Heart left ventricle (tissue), 16 donors: ENCODE data around the gene CACNA2D3. TPM values are rescaled to one million over a fixed set of nuclear protein-coding genes. Genes with fewer than 3 reads are reported as not detected.

ENCODE experiments used
- ATAC-seq, 4 donors: fragments of 200-7000 bp; cut with Tn5 transposase; one replicate each; pipeline ENCODE4 v1.9.1; 2020 to 2022; ENCODE audit warnings: moderate library complexity in 4 of 4, mild to moderate bottlenecking in 3 of 4, moderate number of reproducible peaks in 1 of 4
- DNase-seq, 5 donors: peaks; one replicate each; pipeline ENCODE4 v3.0.0-alpha.2; 2020
- H3K27ac ChIP-seq, 12 donors: fragments of 200-600 bp; sonication (generic) in 4 of 12; one replicate each; pipeline versions ENCODE4 v1.5.0 to v1.8.0; 2016 to 2022; ENCODE audit warnings: mild to moderate bottlenecking in 2 of 12
- H3K27me3 ChIP-seq, 9 donors: fragments of 200-600 bp; sonication (generic) in 2 of 9; one replicate each; pipeline versions ENCODE4 v1.5.1 to v1.8.0; 2016 to 2022; ENCODE audit warnings: mild to moderate bottlenecking in 3 of 9
- H3K36me3 ChIP-seq, 9 donors: fragments of 200-600 bp; sonication (generic) in 2 of 9; one replicate each; pipeline versions ENCODE4 v1.5.0 to v1.8.0; 2018 to 2022; ENCODE audit warnings: mild to moderate bottlenecking in 2 of 9
- H3K4me1 ChIP-seq, 12 donors: fragments of 200-600 bp; sonication (generic) in 4 of 12; one replicate each; pipeline versions ENCODE4 v1.5.0 to v1.8.0; 2016 to 2022; ENCODE audit warnings: mild to moderate bottlenecking in 3 of 12
- H3K4me3 ChIP-seq, 12 donors: fragments of 200-600 bp; sonication (generic) in 4 of 12; one replicate each; pipeline versions ENCODE4 v1.5.0 to v1.8.0; 2017 to 2022; ENCODE audit warnings: mild to moderate bottlenecking in 9 of 12, moderate library complexity in 4 of 12
- H3K9me3 ChIP-seq, 12 donors: fragments of 200-600 bp; sonication (generic) in 4 of 12; one replicate each; pipeline versions ENCODE4 v1.5.0 to v1.8.0; 2016 to 2022; ENCODE audit warnings: mild to moderate bottlenecking in 1 of 12
- CTCF ChIP-seq, 12 donors: fragments of 200-600 bp; sonication (generic) in 4 of 12; IDR thresholded peaks; one replicate each; pipeline versions ENCODE4 v1.5.0 to v1.8.0; 2018 to 2022; ENCODE audit warnings: antibody characterized with exemption in 12 of 12, mild to moderate bottlenecking in 5 of 12
- POLR2A ChIP-seq, 2 donors: fragments of 450-650 bp; IDR thresholded peaks; one replicate each; pipeline ENCODE4 v1.6.1; 2017; ENCODE audit warnings: antibody characterized with exemption in 2 of 2, mild to moderate bottlenecking in 2 of 2, moderate library complexity in 2 of 2
- WGBS, 4 donors: extraction: QIAGEN DNeasy Blood & Tissue Kit in 2 of 4; methylation state at CpG; one replicate each; pipeline versions ENCODE4 v1.1.5 to v1.1.7; 2013 to 2018; 5-methylcytosine and 5-hydroxymethylcytosine counted together
- intact Hi-C, 10 donors: fragments of 100-400 bp; cut with DNase I; formaldehyde crosslinking; loops; one replicate each; pipeline versions ENCODE4 v1.11.1 to v1.14.2; 2022
- polyA plus RNA-seq, 2 donors: library from polyadenylated mRNA; stranded (reverse); fragments of 200-250 nt; gene quantifications; one replicate each; pipeline ENCODE4 v1.2.3, GENCODE V29; 2013
- total RNA-seq, 9 donors: library from RNA; depleted of rRNA in 2 of 9; stranded (reverse); fragments of >200 nt in 2 of 9; fragmentation: NEBNext Ultra II Directional in 3 of 9; extraction: Animal tissue kit (Norgen Biotek cat#: 25700) in 3 of 9; gene quantifications; one replicate each; pipeline versions ENCODE4 v1.1.0 to v1.2.4, GENCODE V29; 2016 to 2023
- donor health status: ischemic (EF 13 %, LVEDD 7.1; RV severe dilation, severe dysfunction).
- donor health status: healthy with polysubstance abuse.
- donor health status: DM: no; HTN: yes; CAD: no.
- donor health status: DM: no; HTN: no; CAD: no.
- donor health status: ischemic (EF 25% LVEDD 6.9; RV normal size, moderate dysfunction).
- donor health status: ischemic (EF 25% LVEDD 5.7; RV mildly dilated, moderate dysfunction).
- donor health status: healthy.
- donor health status: DM: yes; HTN: yes; CAD: no.
- donor health status: ischemic (EF 35%, LVEDD 5.7; RV mildly dilated, moderate dysfunction).
- donor health status: nonischemic (EF 11% LVEDD 7.7; RV severe dilation, severe dysfunction).
- donor health status: DM: yes; HTN: yes; CAD: no.
- donor health status: PGD.
- donor health status: ischemic (EF 29% LVEDD 5.4; RV normal size, mild dysfunction).
- donor health status: nonischemic (EF 23%, LVEDD 6.1; RV moderate dilation, normal function).

CACNA2D3 gene
- total and polyA plus RNA-seq, 11 donors, result 0.17 to 25.1 (median 12.8) TPM

- Histone ChIP-seq H3K4me3 (no peak overlapping the region), H3K27ac (no peak overlapping the region), H3K36me3 (no peaks in the 10 kb centered on the region), H3K9me3 (no peaks in the 10 kb centered on the region), H3K4me1 (no peaks in the 10 kb centered on the region), H3K27me3 (no peaks in the 10 kb centered on the region)
- intact Hi-C loops, result no loop called here
- DNase-seq (no peak), ATAC-seq (no peak)
- no peak for TF ChIP-seq POLR2A (IDR thresholded peaks at IDR 0.05)
- 89 to 91% (median 89%) methylated on average over 6 of the region's 6 CpGs for whole genome bisulfite sequencing, 4 donors
Observed at GRCh38 chr3:54631516-54632325, 509.4 kb downstream of the CACNA2D3 start.

GRCh38 chr3:54632326-54632665, 509.9 kb downstream of the CACNA2D3 start:
- 93 to 96% (median 95%) methylated on average over 1 of the region's 1 CpG for WGBS, 4 donors
- H3K4me3 ChIP-seq, result no peak overlapping the region
- no peak overlapping the region for H3K27ac ChIP-seq
- TF ChIP-seq CTCF (IDR thresholded peaks at IDR 0.05) (no peak), POLR2A (IDR thresholded peaks at IDR 0.05) (no peak)
- no peaks in the 10 kb centered on the region for H3K36me3 ChIP-seq
- ATAC-seq (no peak), DNase-seq (no peak)
- intact Hi-C loops, result no loop called here
- H3K27me3 ChIP-seq, result no peaks in the 10 kb centered on the region
- no peaks in the 10 kb centered on the region for H3K9me3 ChIP-seq
- H3K4me1 ChIP-seq, result no peaks in the 10 kb centered on the region

- Histone ChIP-seq H3K4me3 (no peak overlapping the region), H3K27ac (no peak overlapping the region), H3K27me3 (no peaks in the 10 kb centered on the region), H3K4me1 (no peaks in the 10 kb centered on the region), H3K9me3 (no peaks in the 10 kb centered on the region), H3K36me3 (no peaks in the 10 kb centered on the region)
- TF ChIP-seq POLR2A (IDR thresholded peaks at IDR 0.05) (no peak), CTCF (IDR thresholded peaks at IDR 0.05) (no peak)
- WGBS, 4 donors, result 90 to 93% (median 92%) methylated on average over 6 of the region's 6 CpGs
- intact Hi-C loops, result no loop called here
- DNase-seq (no peak), ATAC-seq (no peak)
Observed at GRCh38 chr3:54632834-54633233, 510.5 kb downstream of the CACNA2D3 start.

GRCh38 chr3:54633444-54634121, 511.2 kb downstream of the CACNA2D3 start:
- H3K36me3 ChIP-seq, result no peaks in the 10 kb centered on the region
- H3K27me3 ChIP-seq, result no peaks in the 10 kb centered on the region
- WGBS, 4 donors, result 68 to 80% (median 73%) methylated on average over 10 of the region's 10 CpGs
- H3K9me3 ChIP-seq, result no peaks in the 10 kb centered on the region
- DNase-seq, result no peak
- intact Hi-C loops, result no loop called here
- H3K4me1 ChIP-seq, result no peaks in the 10 kb centered on the region
- no peak overlapping the region for H3K27ac ChIP-seq
- no peak for TF ChIP-seq POLR2A (IDR thresholded peaks at IDR 0.05)
- TF ChIP-seq CTCF (IDR thresholded peaks at IDR 0.05), result no peak
- ATAC-seq, result no peak
- no peak overlapping the region for H3K4me3 ChIP-seq
